Activated CD4-positive, alpha-beta T cell treated with anti-CD3 and anti-CD28 coated beads for 36 hours (primary cell): Measurements from ENCODE around the gene TRIM26. TPM values are rescaled to one million over a fixed set of nuclear protein-coding genes. Genes with fewer than 3 reads are reported as not detected.
"Not testable (repeated sequence)": the region's sequence is repeated elsewhere in the genome, so short reads cannot be mapped to it uniquely, and the experiment has no call there.

Source experiments
- ATAC-seq: fragments of 200-7000 bp; cut with Tn5 transposase; one replicate; pipeline ENCODE4 v1.10.0; 2021; ENCODE audit warnings: mild to moderate bottlenecking, moderate library complexity
- CTCF ChIA-PET: fragments of 350-600 bp; sonication (Branson Sonifier 250); formaldehyde crosslinking; loops from one replicate; lab custom pipeline; 2021; ENCODE audit warnings: antibody characterized with exemption; lab: Charles Lee
- POLR2A ChIA-PET: fragments of 350-600 bp; sonication (Branson Sonifier 250); formaldehyde crosslinking; loops from one replicate; lab custom pipeline; 2021; ENCODE audit warnings: antibody characterized with exemption, inconsistent platforms; lab: Charles Lee
- DNase-seq: peaks from one replicate; pipeline ENCODE4 v3.0.0-alpha.2; 2020
- H3K27ac Mint-ChIP-seq: one replicate; pipeline ENCODE4 v1.8.0; 2021; ENCODE audit warnings: mixed read lengths
- H3K27me3 Mint-ChIP-seq: one replicate; pipeline ENCODE4 v1.8.0; 2021; ENCODE audit warnings: mixed read lengths
- H3K36me3 Mint-ChIP-seq: one replicate; pipeline ENCODE4 v1.8.0; 2021; ENCODE audit warnings: low read depth, mixed read lengths
- H3K4me1 Mint-ChIP-seq: one replicate; pipeline ENCODE4 v1.8.0; 2021; ENCODE audit warnings: mixed read lengths
- H3K4me3 Mint-ChIP-seq: one replicate; pipeline ENCODE4 v1.8.0; 2021; ENCODE audit warnings: mild to moderate bottlenecking, moderate library complexity, mixed read lengths
- H3K9me3 Mint-ChIP-seq: one replicate; pipeline ENCODE4 v1.8.0; 2021; ENCODE audit warnings: low read depth, mixed read lengths
- intact Hi-C, 2 experiments: fragments of 100-400 bp; cut with DNase I in 1 of 2; cut with micrococcal nuclease in 1 of 2; formaldehyde crosslinking; loops; one replicate each; pipeline versions ENCODE4 v1.14.2 to v1.15.1; 2022 to 2024; cut with DNase I, micrococcal nuclease
- total RNA-seq, 2 experiments: library from RNA; stranded (reverse); gene quantifications; one replicate each; pipeline ENCODE4 v1.2.3, GENCODE V29; 2021

The TRIM26 gene, protein sequence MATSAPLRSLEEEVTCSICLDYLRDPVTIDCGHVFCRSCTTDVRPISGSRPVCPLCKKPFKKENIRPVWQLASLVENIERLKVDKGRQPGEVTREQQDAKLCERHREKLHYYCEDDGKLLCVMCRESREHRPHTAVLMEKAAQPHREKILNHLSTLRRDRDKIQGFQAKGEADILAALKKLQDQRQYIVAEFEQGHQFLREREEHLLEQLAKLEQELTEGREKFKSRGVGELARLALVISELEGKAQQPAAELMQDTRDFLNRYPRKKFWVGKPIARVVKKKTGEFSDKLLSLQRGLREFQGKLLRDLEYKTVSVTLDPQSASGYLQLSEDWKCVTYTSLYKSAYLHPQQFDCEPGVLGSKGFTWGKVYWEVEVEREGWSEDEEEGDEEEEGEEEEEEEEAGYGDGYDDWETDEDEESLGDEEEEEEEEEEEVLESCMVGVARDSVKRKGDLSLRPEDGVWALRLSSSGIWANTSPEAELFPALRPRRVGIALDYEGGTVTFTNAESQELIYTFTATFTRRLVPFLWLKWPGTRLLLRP
- 10 to 100 TPM; 48.4 to 60.4 TPM for total RNA-seq

GRCh38 chr6:30212865-30213666 lies at the start of gene TRIM26:
TRIM26 (minus strand) TSS chr6:30213406; CDS start chr6:30199103, 14,303 bp downstream.
- Mint-ChIP-seq H3K4me3 (peak within 1 kb of the TSS; percentile 89), H3K36me3 (peaks cover 24% of the 10 kb centered on the region), H3K27ac (peak within 1 kb of the TSS; percentile 99), H3K27me3 (no peaks in the 10 kb centered on the region), H3K4me1 (peaks cover 50% of the 10 kb centered on the region), H3K9me3 (no peaks in the 10 kb centered on the region)
- intact Hi-C loops: loop anchor here (1.0 to 5.0 kb wide), 11 partner anchors 110 to 699 kb away; partner anchors contain the start of genes PPP1R11 (in 2 of the 2), RPP21 (in 2 of the 2), TRIM39 (in 2 of the 2) and GNL1 (in 1 of the 2)
- ChIA-PET CTCF (interaction anchor here (0.6 to 1.6 kb wide), 9 partner anchors 8 to 964 kb away, joined by 3 to 10 read pairs (median 4); no protein-coding TSS in a partner anchor), POLR2A (interaction anchor here (0.7 to 2.0 kb wide), 5 partner anchors 10 to 112 kb away, joined by 3 to 7 read pairs (median 4); no protein-coding TSS in a partner anchor)
- ATAC-seq (peak; percentile 90), DNase-seq (peak; percentile 98)

- peaks cover 13% of the 10 kb centered on the region for H3K36me3 Mint-ChIP-seq
- H3K4me1 Mint-ChIP-seq: peaks cover 17% of the 10 kb centered on the region
- H3K4me3 Mint-ChIP-seq: peak overlapping the region; percentile 82
- ChIA-PET CTCF (no interaction called here), POLR2A (no interaction called here)
- no peaks in the 10 kb centered on the region for H3K27me3 Mint-ChIP-seq
- peak; percentile 63 for DNase-seq
- intact Hi-C loops: no loop called here
- H3K9me3 Mint-ChIP-seq: no peaks in the 10 kb centered on the region
- H3K27ac Mint-ChIP-seq: peak overlapping the region; percentile 35
- ATAC-seq: peak; percentile 11
These were observed 46.9 kb upstream of the TRIM26 start for GRCh38 chr6:30260036-30260504.

GRCh38 chr6:30259140-30260035 lies 46.2 kb upstream of the TRIM26 start:
- Mint-ChIP-seq H3K9me3 (no peaks in the 10 kb centered on the region), H3K27ac (peak overlapping the region; percentile 75), H3K4me1 (peaks cover 17% of the 10 kb centered on the region), H3K27me3 (no peaks in the 10 kb centered on the region), H3K4me3 (peak overlapping the region; percentile 82), H3K36me3 (peaks cover 13% of the 10 kb centered on the region)
- peak; percentile 80 for DNase-seq
- POLR2A ChIA-PET: interaction anchor here (0.8 to 1.0 kb wide), 2 partner anchors 41 to 458 kb away, joined by 3 read pairs; no protein-coding TSS in a partner anchor
- intact Hi-C loops: loop anchor here (1.0 to 2.0 kb wide), 2 partner anchors 41 to 66 kb away; no protein-coding TSS in a partner anchor
- CTCF ChIA-PET: interaction anchor here (0.7 to 1.0 kb wide), 2 partner anchors 14 to 21 kb away, joined by 3 to 4 read pairs; no protein-coding TSS in a partner anchor
- ATAC-seq: peak; percentile 92

- Mint-ChIP-seq H3K4me1 (peaks cover 17% of the 10 kb centered on the region), H3K27me3 (peaks cover 3% of the 10 kb centered on the region), H3K4me3 (no peak overlapping the region), H3K27ac (peak overlapping the region; percentile 1), H3K36me3 (peaks cover 11% of the 10 kb centered on the region), H3K9me3 (no peaks in the 10 kb centered on the region)
- ATAC-seq (peak; percentile 74), DNase-seq (peak; percentile 48)
- intact Hi-C loops: loop anchor here (2.0 kb wide), 1 partner anchor 39 kb away; no protein-coding TSS in a partner anchor
- POLR2A ChIA-PET: no interaction called here
- CTCF ChIA-PET: no interaction called here
These were observed 45.0 kb upstream of the TRIM26 start for GRCh38 chr6:30258204-30258603.

- ATAC-seq, CTCF ChIA-PET, DNase-seq, intact Hi-C loops, H3K27ac Mint-ChIP-seq, POLR2A ChIA-PET, H3K4me3 Mint-ChIP-seq, H3K9me3 Mint-ChIP-seq, H3K4me1 Mint-ChIP-seq, H3K36me3 Mint-ChIP-seq: not testable (repeated sequence)
- H3K27me3 Mint-ChIP-seq: peaks cover 11% of the 10 kb centered on the region
These were observed 39.2 kb upstream of the TRIM26 start for GRCh38 chr6:30252417-30252816.

GRCh38 chr6:30244560-30244959 lies 31.4 kb upstream of the TRIM26 start:
- no peak for ATAC-seq
- no peaks in the 10 kb centered on the region for H3K36me3 Mint-ChIP-seq
- no peaks in the 10 kb centered on the region for H3K4me1 Mint-ChIP-seq
- intact Hi-C loops: no loop called here
- H3K27ac Mint-ChIP-seq: no peak overlapping the region
- H3K9me3 Mint-ChIP-seq: no peaks in the 10 kb centered on the region
- ChIA-PET POLR2A (no interaction called here), CTCF (interaction anchor here (1.5 kb wide), 1 partner anchor 15 kb away, joined by 4 read pairs; no protein-coding TSS in a partner anchor)
- H3K4me3 Mint-ChIP-seq: no peak overlapping the region
- no peak for DNase-seq
- H3K27me3 Mint-ChIP-seq: peaks cover 17% of the 10 kb centered on the region

GRCh38 chr6:30238178-30238795 lies 25.1 kb upstream of the TRIM26 start:
- Mint-ChIP-seq H3K27me3 (peaks cover 31% of the 10 kb centered on the region), H3K4me1 (no peaks in the 10 kb centered on the region), H3K4me3 (no peak overlapping the region), H3K36me3 (no peaks in the 10 kb centered on the region), H3K9me3 (no peaks in the 10 kb centered on the region), H3K27ac (no peak overlapping the region)
- ATAC-seq: peak; percentile 53
- ChIA-PET CTCF (interaction anchor here (0.8 to 2.6 kb wide), 14 partner anchors 9 to 215 kb away, joined by 3 to 15 read pairs (median 4); no protein-coding TSS in a partner anchor), POLR2A (no interaction called here)
- DNase-seq: peak; percentile 45
- intact Hi-C loops: loop anchor here (1.0 kb wide), 1 partner anchor 159 kb away; no protein-coding TSS in a partner anchor

DNA sequence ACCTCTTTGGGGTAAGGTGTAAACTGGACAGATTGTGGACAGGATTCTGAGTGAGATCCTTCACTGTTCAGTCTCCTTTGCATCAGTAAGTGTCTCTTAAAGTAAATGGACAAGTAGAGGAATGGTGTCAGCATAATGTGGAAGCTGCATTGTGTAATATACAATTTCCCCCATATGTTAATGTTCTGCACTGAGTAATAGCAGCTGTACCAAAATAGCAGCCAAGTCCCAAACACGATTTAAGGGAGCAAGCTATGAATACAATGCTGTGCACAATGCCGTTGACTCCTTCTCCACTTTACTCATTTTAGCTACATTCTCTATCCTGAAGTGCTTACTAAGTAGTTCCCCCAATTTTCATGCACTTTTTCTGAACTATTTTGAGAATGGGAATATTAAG lies 21.1 kb upstream of the TRIM26 start:
- ATAC-seq: no peak
- POLR2A ChIA-PET: interaction anchor here (0.7 kb wide), 1 partner anchor 22 kb away, joined by 4 read pairs; the partner anchor contains the start of gene TRIM26

GRCh38 chr6:30231067-30231466 lies 17.9 kb upstream of the TRIM26 start:
- H3K9me3 Mint-ChIP-seq: no peaks in the 10 kb centered on the region
- intact Hi-C loops: no loop called here
- no peak overlapping the region for H3K4me3 Mint-ChIP-seq
- H3K36me3 Mint-ChIP-seq: no peaks in the 10 kb centered on the region
- no peak overlapping the region for H3K27ac Mint-ChIP-seq
- H3K4me1 Mint-ChIP-seq: peaks cover 15% of the 10 kb centered on the region
- ATAC-seq: no peak
- H3K27me3 Mint-ChIP-seq: peaks cover 16% of the 10 kb centered on the region
- ChIA-PET POLR2A (no interaction called here), CTCF (interaction anchor here (0.7 to 2.6 kb wide), 6 partner anchors 10 to 222 kb away, joined by 3 to 12 read pairs (median 4); no protein-coding TSS in a partner anchor)
- DNase-seq: no peak

More for the DNA sequence above, 21.1 kb upstream of the TRIM26 start:
- CTCF ChIA-PET: interaction anchor here (0.9 to 1.8 kb wide), 3 partner anchors 8 to 15 kb away, joined by 4 to 8 read pairs (median 5); no protein-coding TSS in a partner anchor
- H3K9me3 Mint-ChIP-seq: no peaks in the 10 kb centered on the region
- H3K36me3 Mint-ChIP-seq: no peaks in the 10 kb centered on the region
- H3K4me3 Mint-ChIP-seq: no peak overlapping the region
- intact Hi-C loops: no loop called here
- H3K27me3 Mint-ChIP-seq: peaks cover 28% of the 10 kb centered on the region
- DNase-seq: no peak
- H3K27ac Mint-ChIP-seq: no peak overlapping the region
- no peaks in the 10 kb centered on the region for H3K4me1 Mint-ChIP-seq
